Astrocyte of the spinal cord (primary cell): ENCODE data around the gene PABPC1L.

Source experiments
- DNase-seq: peaks from one replicate; pipeline ENCODE4 v3.0.0; 2011; ENCODE audit warnings: low read depth, low spot score
- H3K4me3 ChIP-seq: 2 replicates; pipeline ENCODE4 v1.5.1; 2011; ENCODE audit warnings: low read depth, mild to moderate bottlenecking, low read length, moderate library complexity
- CTCF ChIP-seq: IDR thresholded peaks from 2 replicates; pipeline ENCODE4 v1.5.1; 2012; ENCODE audit warnings: low read depth, mild to moderate bottlenecking, low read length, inconsistent platforms
- in situ Hi-C: cut with HindIII; loops from 2 replicates; pipeline ENCODE4 v1.10.0; 2017; ENCODE audit warnings: low sequenced_read_pairs

PABPC1L gene

DNA sequence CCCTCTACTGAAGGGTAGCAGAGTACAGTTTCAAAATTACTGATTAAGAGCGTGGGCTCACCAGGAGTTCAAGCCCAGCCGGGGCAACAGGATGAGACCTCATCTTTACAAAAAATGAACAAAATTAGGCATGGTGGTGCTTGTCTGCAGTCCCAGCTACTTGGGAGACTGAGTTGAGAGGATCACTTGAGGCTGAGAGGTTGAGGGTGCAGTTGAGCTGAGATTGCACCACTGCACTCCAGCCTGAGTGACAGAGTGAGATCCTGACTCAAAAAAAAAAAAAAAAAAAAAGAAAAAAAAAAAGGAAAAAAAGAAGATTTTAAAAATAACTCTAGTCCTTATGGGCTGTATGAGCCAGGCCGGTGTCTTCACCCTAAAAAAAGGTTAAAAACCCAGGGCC is 18.7 kb downstream of the PABPC1L start:
- no peak overlapping the region for H3K4me3 ChIP-seq
- DNase-seq, result no peak
- in situ Hi-C loops, result no loop called here
- TF ChIP-seq CTCF, result no peak

- H3K4me3 ChIP-seq, result no peak overlapping the region
- in situ Hi-C loops, result no loop called here
- no peak for DNase-seq
- no peak for TF ChIP-seq CTCF
These were observed 20.8 kb downstream of the PABPC1L start for GRCh38 chr20:44930517-44931168.

DNA sequence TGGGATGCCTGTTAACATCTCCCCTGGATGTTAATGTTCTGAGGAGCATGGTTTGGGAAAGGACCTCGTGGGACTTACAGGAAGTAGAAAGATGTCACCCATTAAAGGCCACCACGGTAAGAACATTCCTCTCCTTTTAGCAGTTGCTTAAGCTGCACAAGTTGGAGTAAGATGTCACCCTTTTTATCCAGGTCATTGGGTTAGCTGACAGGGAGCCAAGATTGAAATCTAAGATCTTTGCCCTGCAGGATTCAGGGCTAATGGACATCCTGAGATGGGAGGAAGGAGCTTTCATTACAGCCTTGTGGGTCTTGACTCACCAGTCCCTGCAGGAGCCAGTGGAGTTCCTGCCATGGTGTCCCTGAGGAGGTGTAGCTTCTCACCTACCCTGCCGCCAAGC is 22.1 kb downstream of the PABPC1L start:
- no peak for TF ChIP-seq CTCF
- in situ Hi-C loops, result no loop called here
- no peak for DNase-seq
- no peak overlapping the region for H3K4me3 ChIP-seq

DNA sequence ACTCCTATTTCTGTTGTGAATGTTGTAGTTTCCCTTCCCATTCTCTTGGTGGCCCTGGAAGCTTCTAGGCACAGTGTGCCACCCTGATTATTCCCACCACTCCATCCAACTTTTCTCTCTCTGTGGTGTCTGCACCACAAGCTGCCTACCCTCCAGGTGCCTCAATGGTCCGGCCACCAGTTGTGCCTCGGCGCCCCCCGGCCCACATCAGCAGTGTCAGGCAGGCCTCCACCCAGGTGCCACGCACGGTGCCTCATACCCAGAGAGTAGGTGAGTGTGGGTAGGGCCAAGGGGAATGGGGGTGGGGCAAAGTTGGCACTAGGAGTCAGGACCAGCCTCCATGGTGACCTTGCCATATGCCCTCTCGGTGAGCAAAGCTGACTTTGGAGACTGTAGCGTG is 23.1 kb downstream of the PABPC1L start:
- no peak overlapping the region for H3K4me3 ChIP-seq
- in situ Hi-C loops, result no loop called here
- DNase-seq, result no peak
- no peak for TF ChIP-seq CTCF

- no peak for DNase-seq
- in situ Hi-C loops, result no loop called here
- no peak for TF ChIP-seq CTCF
- no peak overlapping the region for H3K4me3 ChIP-seq
These were observed 26.6 kb downstream of the PABPC1L start for GRCh38 chr20:44936510-44936909.

- no peak for DNase-seq
- in situ Hi-C loops, result no loop called here
- TF ChIP-seq CTCF, result no peak
- H3K4me3 ChIP-seq, result no peak overlapping the region
These were observed 28.8 kb downstream of the PABPC1L start for GRCh38 chr20:44938637-44939036.
